HG03565 (cell line): ENCODE results near the gene SLC13A5.

Source experiments
- ATAC-seq: cut with Tn5 transposase; IDR thresholded peaks from one replicate; pipeline ENCODE4 v1.9.1; 2021; ENCODE audit warnings: mild to moderate bottlenecking, moderate library complexity; ENCODE audit not compliant: unreplicated experiment

The SLC13A5 gene

GRCh38 chr17:6639586-6640535, 73.3 kb downstream of the SLC13A5 start:
- ATAC-seq: no peak

DNA sequence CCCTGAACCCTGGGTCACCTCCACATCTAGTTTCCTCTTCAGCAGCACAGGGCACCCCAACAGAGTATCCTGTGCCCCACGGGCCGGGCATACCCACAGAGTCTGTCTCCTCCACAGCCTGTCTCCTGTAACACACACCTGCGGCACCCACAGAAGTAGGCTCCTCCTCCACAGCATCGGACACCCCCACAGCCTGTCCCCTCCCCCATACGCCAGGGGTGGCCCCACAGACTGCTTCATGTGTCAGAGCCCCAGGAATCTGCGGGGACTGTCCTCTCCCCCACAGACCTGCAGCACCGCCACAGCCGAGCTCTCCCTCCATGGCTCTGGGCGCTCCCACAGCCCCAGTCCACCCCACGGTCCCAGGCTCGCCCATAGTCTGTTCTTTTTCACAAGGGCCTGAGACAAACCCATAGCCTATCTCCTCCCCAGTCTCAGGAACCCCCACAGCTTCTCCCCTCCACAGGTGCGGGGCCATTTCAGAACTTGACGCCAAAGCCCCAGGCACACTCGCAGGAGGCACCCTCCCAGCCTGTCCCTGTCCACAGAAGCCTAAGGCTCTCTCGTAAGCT, 74.1 kb downstream of the SLC13A5 start:
- no peak for ATAC-seq

- no peak for ATAC-seq
Measured at GRCh38 chr17:6638046-6638908, 74.9 kb downstream of the SLC13A5 start.

- ATAC-seq: no peak
Measured at GRCh38 chr17:6637458-6637840, 75.7 kb downstream of the SLC13A5 start.

GRCh38 chr17:6636616-6637457, 76.3 kb downstream of the SLC13A5 start:
- no peak for ATAC-seq

DNA sequence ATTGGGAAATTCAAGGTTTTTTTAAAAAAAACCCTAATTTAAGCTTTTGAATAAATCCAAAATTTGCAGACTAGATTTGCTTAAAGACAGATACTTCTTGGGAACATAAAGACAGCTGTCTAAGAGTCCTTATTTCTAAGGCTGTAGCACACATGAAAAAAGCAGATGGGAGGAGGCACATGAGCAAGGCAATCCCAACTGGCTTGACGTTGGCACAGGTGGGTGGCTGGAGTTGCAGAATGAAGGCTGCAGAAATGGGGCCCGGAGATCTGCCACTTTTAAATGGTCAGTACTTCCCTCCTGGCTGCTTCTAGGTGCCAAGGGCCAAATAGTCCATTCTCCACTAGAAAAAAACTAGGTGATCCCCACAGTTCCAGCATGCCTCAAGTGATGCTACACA, 77.1 kb downstream of the SLC13A5 start:
- ATAC-seq: no peak
